HepG2 (cell line): Measurements from ENCODE around the gene ZBTB43. TPM values are rescaled to one million over a fixed set of nuclear protein-coding genes. Genes with fewer than 3 reads are reported as not detected.

Experiments
- ATAC-seq: fragments of 200-7000 bp; cut with Tn5 transposase; 3 replicates; pipeline ENCODE4 v1.9.1; 2020; ENCODE audit warnings: mild to moderate bottlenecking, moderate library complexity
- BruUV-seq: library from RNA; stranded (reverse); fragments of 400-500 nt; replicated peaks from 2 replicates; lab custom pipeline; 2021; lab: Mats Ljungman, UMichigan
- CTCF ChIA-PET: fragments of 300-600 bp; formaldehyde crosslinking; extraction: SDS; loops from one replicate; lab custom pipeline; 2021; ENCODE audit warnings: low total read pairs, inconsistent platforms, low intra/inter-chr PET ratio; lab: Yijun Ruan, JAX
- POLR2A ChIA-PET: fragments of 350-600 bp; sonication (Branson Sonifier 250); formaldehyde crosslinking; loops from one replicate; lab custom pipeline; 2020; ENCODE audit warnings: antibody characterized with exemption, inconsistent platforms; lab: Yijun Ruan, JAX
- DNase-seq: peaks from one replicate; pipeline ENCODE4 v3.0.0-alpha.2; 2015; ENCODE audit warnings: low spot score
- FAIRE-seq: peaks from 3 replicates; lab custom pipeline; 2011; peaks lifted over from hg19 to GRCh38; lab: Jason Lieb, UNC
- H2AFZ ChIP-seq: one replicate; pipeline ENCODE4 v1.6.1; 2011; ENCODE audit warnings: low read length, inconsistent platforms
- H3K27ac ChIP-seq: fragments of 300-600 bp; 3 replicates; pipeline ENCODE4 v1.8.0; 2011; ENCODE audit warnings: mixed run types, mild to moderate bottlenecking, mixed read lengths, low read length, inconsistent platforms; ENCODE audit not compliant: insufficient read depth; ENCODE audit errors: extremely low read length
- H3K27me3 ChIP-seq, 2 experiments: fragments of 200-600 bp in 1 of 2; 2 replicates in 1 of 2; 3 replicates in 1 of 2; pipeline versions ENCODE4 v1.6.0 to v1.8.0; 2011; ENCODE audit warnings: low read length in 2 of 2, mild to moderate bottlenecking in 2 of 2, moderate library complexity in 2 of 2, inconsistent platforms in 1 of 2; ENCODE audit not compliant: insufficient read depth in 2 of 2, control insufficient read depth in 1 of 2
- H3K36me3 ChIP-seq, 2 experiments: fragments of 200-600 bp in 1 of 2; replicated peaks in 1 of 2; 2 replicates in 1 of 2; 3 replicates in 1 of 2; pipeline versions ENCODE4 v1.5.1 to v1.8.0; 2011; ENCODE audit warnings: low read length in 2 of 2, inconsistent platforms in 1 of 2; ENCODE audit not compliant: insufficient read depth in 2 of 2, control insufficient read depth in 1 of 2
- H3K4me1 ChIP-seq: 2 replicates; pipeline ENCODE4 v1.5.1; 2012; ENCODE audit warnings: low read length, inconsistent platforms; ENCODE audit not compliant: insufficient read depth
- H3K4me2 ChIP-seq: 2 replicates; pipeline ENCODE4 v1.6.0; 2011; ENCODE audit warnings: low read depth, low read length, inconsistent platforms
- H3K4me3 ChIP-seq, 3 experiments: fragments of 200-600 bp in 1 of 3; sonication (generic), shearing (Covaris generic) in 1 of 3; replicated peaks in 1 of 3; 2 replicates each; pipeline ENCODE4 v1.5.1; 2011 to 2016; ENCODE audit warnings: low read length in 3 of 3, inconsistent platforms in 2 of 3, low read depth in 2 of 3, mild to moderate bottlenecking in 2 of 3, control low read depth in 1 of 3, mixed read lengths in 1 of 3; ENCODE audit not compliant: insufficient read depth in 1 of 3
- H3K79me2 ChIP-seq: one replicate; pipeline ENCODE4 v1.6.1; 2011; ENCODE audit warnings: low read length, inconsistent platforms; ENCODE audit not compliant: insufficient read depth
- H3K9ac ChIP-seq: 2 replicates; pipeline ENCODE4 v1.6.0; 2011; ENCODE audit warnings: mild to moderate bottlenecking, low read depth, low read length, inconsistent platforms; ENCODE audit not compliant: insufficient read depth
- H3K9me3 ChIP-seq: 2 replicates; pipeline ENCODE4 v1.5.1; 2012; ENCODE audit warnings: mild to moderate bottlenecking, low read length
- H4K20me1 ChIP-seq: 2 replicates; pipeline ENCODE4 v1.6.0; 2011; ENCODE audit warnings: inconsistent platforms, mild to moderate bottlenecking, low read length, moderate library complexity; ENCODE audit not compliant: insufficient read depth
- ARID4A ChIP-seq: sonication (generic); formaldehyde crosslinking; IDR thresholded peaks from 2 replicates; pipeline ENCODE4 v1.5.0; 2020; ENCODE audit warnings: mild to moderate bottlenecking, missing genetic modification reagents, borderline replicate concordance
- ARNTL ChIP-seq: sonication (generic); formaldehyde crosslinking; IDR thresholded peaks from 2 replicates; pipeline ENCODE4 v1.4.0; 2020; ENCODE audit warnings: mild to moderate bottlenecking, missing genetic modification reagents
- CEBPB ChIP-seq: IDR thresholded peaks from 2 replicates; pipeline ENCODE4 v1.6.1; 2011; ENCODE audit warnings: low read depth, low read length, improper control_type of control experiment, borderline replicate concordance
- CEBPG ChIP-seq: IDR thresholded peaks from 2 replicates; pipeline ENCODE4 v1.6.1; 2016
- ESRRA ChIP-seq: sonication (generic); formaldehyde crosslinking; IDR thresholded peaks from 2 replicates; pipeline ENCODE4 v1.5.1; 2020; ENCODE audit warnings: mild to moderate bottlenecking, low read depth, missing genetic modification reagents
- GZF1 ChIP-seq: sonication (generic); formaldehyde crosslinking; IDR thresholded peaks from 2 replicates; pipeline ENCODE4 v1.5.1; 2020; ENCODE audit warnings: mild to moderate bottlenecking, missing genetic modification reagents
- KLF11 ChIP-seq: IDR thresholded peaks from 2 replicates; pipeline ENCODE4 v1.6.1; 2016; ENCODE audit warnings: missing compliant biosample characterization
- KLF12 ChIP-seq: sonication (generic); formaldehyde crosslinking; IDR thresholded peaks from 2 replicates; pipeline ENCODE4 v1.4.0; 2020; ENCODE audit warnings: missing genetic modification reagents, borderline replicate concordance
- KMT2B ChIP-seq: IDR thresholded peaks from 2 replicates; pipeline ENCODE4 v1.6.1; 2016; ENCODE audit warnings: missing genetic modification reagents, missing compliant biosample characterization
- ZBTB42 ChIP-seq: sonication (generic); formaldehyde crosslinking; IDR thresholded peaks from 2 replicates; pipeline ENCODE4 v1.5.0; 2020; ENCODE audit warnings: mild to moderate bottlenecking, missing genetic modification reagents
- ZFP82 ChIP-seq: sonication (generic); formaldehyde crosslinking; IDR thresholded peaks from 2 replicates; pipeline ENCODE4 v1.5.1; 2020; ENCODE audit warnings: mild to moderate bottlenecking, missing genetic modification reagents, borderline replicate concordance
- ZNF782 ChIP-seq: sonication (generic); formaldehyde crosslinking; IDR thresholded peaks from 2 replicates; pipeline ENCODE4 v1.4.0; 2020; ENCODE audit warnings: missing genetic modification reagents, mild to moderate bottlenecking, borderline replicate concordance
- WGBS: methylation state at CpG from one replicate; pipeline ENCODE4 v1.1.6; 2017; ENCODE audit warnings: low lambda C conversion rate; 5-methylcytosine and 5-hydroxymethylcytosine counted together
- in situ Hi-C: cut with HindIII; loops from 2 replicates; pipeline ENCODE4 v1.10.0; 2017; ENCODE audit warnings: low pct_unique_long_range_greater_than_20kb; ENCODE audit not compliant: extremely low pct_ligation_motif_present
- intact Hi-C: fragments of 100-400 bp; cut with micrococcal nuclease; formaldehyde crosslinking; loops from one replicate; pipeline ENCODE4 v1.10.0; 2022; ENCODE audit not compliant: unreplicated experiment
- polyA plus RNA-seq, 8 experiments: library from polyadenylated mRNA; depleted of rRNA in 3 of 8; stranded (reverse) in 7 of 8; unstranded in 1 of 8; fragments of >200 nt; fragmentation: Illumina TruSeq in 4 of 8; extraction: Trizol in 4 of 8; gene quantifications; 2 replicates each; pipeline versions ENCODE4 v1.2.1 to v1.2.3, GENCODE V29; 2011 to 2016; ENCODE audit warnings: low read depth in 4 of 8, missing spikeins in 1 of 8, mixed read lengths in 1 of 8; ENCODE audit not compliant: insufficient read depth in 1 of 8
- total RNA-seq, 5 experiments: library from RNA; depleted of rRNA; stranded (reverse); fragments of >200 nt; fragmentation: Illumina TruSeq; extraction: Trizol; gene quantifications; 2 replicates each; pipeline ENCODE4 v1.2.3, GENCODE V29; 2016; ENCODE audit warnings: low read depth in 1 of 5
- TF ChIP-seq, protein P1 (sequence below): sonication (generic); formaldehyde crosslinking; IDR thresholded peaks from 2 replicates; pipeline ENCODE4 v1.4.0; 2020; ENCODE audit warnings: mild to moderate bottlenecking, missing genetic modification reagents
- TF ChIP-seq, protein P2 (sequence below): sonication (generic); formaldehyde crosslinking; IDR thresholded peaks from 2 replicates; pipeline ENCODE4 v1.5.1; 2020; ENCODE audit warnings: mild to moderate bottlenecking, missing genetic modification reagents, moderate library complexity

Gene ZBTB43
- total and polyA plus RNA-seq, 2 of the 13 experiments (the other 11 are each of a cell fraction or from before 2014, with no cell fraction given) = 7.1 to 31.4 TPM

GRCh38 chr9:126860757-126861466 is 56.1 kb downstream of the ZBTB43 start (continued):
- TF ChIP-seq ZNF782 (0 out of 2 replicates have a peak, but pooled peaks have one; percentile 27), KMT2B (CRISPR knock-in tag) (0 out of 2 replicates have a peak, but pooled peaks have one; percentile 37), KLF11 (CRISPR knock-in tag) (no peak), ARNTL (CRISPR knock-in tag) (no peak), GZF1 (CRISPR knock-in tag) (0 out of 2 replicates have a peak, but pooled peaks have one; percentile 14), CEBPB (no peak), ZFP82 (no peak)
- TF ChIP-seq, protein P1, sequence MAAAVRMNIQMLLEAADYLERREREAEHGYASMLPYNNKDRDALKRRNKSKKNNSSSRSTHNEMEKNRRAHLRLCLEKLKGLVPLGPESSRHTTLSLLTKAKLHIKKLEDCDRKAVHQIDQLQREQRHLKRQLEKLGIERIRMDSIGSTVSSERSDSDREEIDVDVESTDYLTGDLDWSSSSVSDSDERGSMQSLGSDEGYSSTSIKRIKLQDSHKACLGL (CRISPR knock-in tag) = no peak; the same call in 1 of the 2 replicates
- TF ChIP-seq, protein P2, sequence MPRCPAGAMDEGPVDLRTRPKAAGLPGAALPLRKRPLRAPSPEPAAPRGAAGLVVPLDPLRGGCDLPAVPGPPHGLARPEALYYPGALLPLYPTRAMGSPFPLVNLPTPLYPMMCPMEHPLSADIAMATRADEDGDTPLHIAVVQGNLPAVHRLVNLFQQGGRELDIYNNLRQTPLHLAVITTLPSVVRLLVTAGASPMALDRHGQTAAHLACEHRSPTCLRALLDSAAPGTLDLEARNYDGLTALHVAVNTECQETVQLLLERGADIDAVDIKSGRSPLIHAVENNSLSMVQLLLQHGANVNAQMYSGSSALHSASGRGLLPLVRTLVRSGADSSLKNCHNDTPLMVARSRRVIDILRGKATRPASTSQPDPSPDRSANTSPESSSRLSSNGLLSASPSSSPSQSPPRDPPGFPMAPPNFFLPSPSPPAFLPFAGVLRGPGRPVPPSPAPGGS (CRISPR knock-in tag) = no peak
- TF ChIP-seq, all 625 proteins: peak for 44

- intact Hi-C loops = no loop called here
- 1% methylated on average over 3 of the region's 3 CpGs for WGBS
- TF ChIP-seq ARID4A (CRISPR knock-in tag) (0 out of 2 replicates have a peak, but pooled peaks have one; percentile 1), ZBTB42 (CRISPR knock-in tag) (peak; percentile 71; the same call in 1 of the 2 replicates), CEBPG (peak; percentile 51; the same call in 1 of the 2 replicates), KLF12 (CRISPR knock-in tag) (no peak), ESRRA (CRISPR knock-in tag) (no peak)
Measured at GRCh38 chr9:126861707-126862103, 56.9 kb downstream of the ZBTB43 start.

More at GRCh38 chr9:126861707-126862103, 56.9 kb downstream of the ZBTB43 start:
- Histone ChIP-seq H4K20me1 (0 out of 2 replicates have a peak, but pooled peaks cover 8% of the 10 kb centered on the region), H3K4me2 (peak overlapping the region; percentile 86), H3K4me1 (peaks cover 31% of the 10 kb centered on the region), H3K27ac (peak overlapping the region; percentile 66), H3K36me3 (peaks cover 7 to 24% of the 10 kb centered on the region in 2 experiments), H3K4me3 (peak overlapping the region; percentile 80 to 93 (median 89)), H2AFZ (no peak overlapping the region), H3K27me3 (no peaks in the 10 kb centered on the region; a peak in 2 of 5 replicates), H3K79me2 (peaks cover 35% of the 10 kb centered on the region), H3K9ac (peak overlapping the region; percentile 78), H3K9me3 (no peaks in the 10 kb centered on the region)
- BruUV-seq = no TSS peak
- ATAC-seq = no peak
- in situ Hi-C loops = no loop called here
- POLR2A ChIA-PET = no interaction called here
- no peak for FAIRE-seq
- CTCF ChIA-PET = no interaction called here
- DNase-seq = no peak
